Measurements from ENCODE around the gene TAF5.

- TF ChIP-seq CTCF (IDR thresholded peaks at IDR 0.05 in 4 of 5, conservative IDR thresholded peaks at IDR 0.05 in 1 of 5) (no peak), POLR2A (IDR thresholded peaks at IDR 0.05) (no peak)
Measured at GRCh38 chr10:103428989-103429643, 61.3 kb downstream of the TAF5 start.
